Mesodermal cell (in vitro differentiated cells): ENCODE measurements around the gene PPFIA1.

Source experiments
- H3K27ac ChIP-seq: 2 replicates; pipeline ENCODE4 v1.7.0; 2013; ENCODE audit warnings: mild to moderate bottlenecking, low read depth, low read length, moderate library complexity; ENCODE audit not compliant: severe bottlenecking
- H3K36me3 ChIP-seq: 2 replicates; pipeline ENCODE4 v1.7.1; 2013; ENCODE audit warnings: mild to moderate bottlenecking, low read length, moderate library complexity; ENCODE audit not compliant: control insufficient read depth, insufficient read depth
- H3K4me1 ChIP-seq: one replicate; pipeline ENCODE4 v1.7.1; 2013; ENCODE audit warnings: mild to moderate bottlenecking, low read length; ENCODE audit not compliant: insufficient read depth, control insufficient read depth, poor library complexity, severe bottlenecking
- H3K4me3 ChIP-seq: 2 replicates; pipeline ENCODE4 v1.7.0; 2013; ENCODE audit warnings: low read length, control low read depth, mild to moderate bottlenecking; ENCODE audit not compliant: insufficient read depth, poor library complexity, severe bottlenecking; ENCODE audit errors: extremely low read depth
- H3K9me3 ChIP-seq: 2 replicates; pipeline ENCODE4 v1.7.1; 2013; ENCODE audit warnings: mild to moderate bottlenecking, low read length, moderate library complexity; ENCODE audit not compliant: control insufficient read depth
- WGBS, 2 experiments: methylation state at CpG; one replicate each; pipeline ENCODE4 v1.1.5; 2013; ENCODE audit warnings: missing lambda C conversion rate in 2 of 2; ENCODE audit not compliant: insufficient coverage in 2 of 2; 5-methylcytosine and 5-hydroxymethylcytosine counted together

Gene PPFIA1

DNA sequence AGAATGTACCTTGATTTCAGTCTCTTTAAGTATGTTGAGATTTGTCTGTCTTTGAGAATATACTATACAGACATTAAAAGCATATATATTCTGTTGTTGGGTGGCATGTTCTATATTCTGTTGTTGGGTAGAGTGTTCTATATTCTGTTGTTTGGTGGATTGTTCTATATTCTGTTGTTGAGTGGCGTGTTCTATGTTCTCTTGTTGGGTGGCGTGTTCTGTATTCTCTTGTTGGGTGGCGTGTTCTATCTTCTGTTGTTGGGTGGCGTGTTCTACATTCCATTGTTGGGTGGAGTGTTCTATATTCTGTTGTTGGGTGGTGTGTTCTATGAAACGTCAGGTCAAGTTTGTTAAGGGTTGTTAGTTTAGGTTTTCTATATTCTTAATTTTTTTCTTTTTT, 100.8 kb downstream of the PPFIA1 start:
- H3K36me3 ChIP-seq: peaks cover 61% of the 10 kb centered on the region
- H3K27ac ChIP-seq: no peak overlapping the region
- 84 to 93% methylated on average over 4 of the region's 5 CpGs for WGBS, 2 experiments
- no peaks in the 10 kb centered on the region for H3K9me3 ChIP-seq
- H3K4me3 ChIP-seq: no peak overlapping the region
- no peaks in the 10 kb centered on the region for H3K4me1 ChIP-seq

DNA sequence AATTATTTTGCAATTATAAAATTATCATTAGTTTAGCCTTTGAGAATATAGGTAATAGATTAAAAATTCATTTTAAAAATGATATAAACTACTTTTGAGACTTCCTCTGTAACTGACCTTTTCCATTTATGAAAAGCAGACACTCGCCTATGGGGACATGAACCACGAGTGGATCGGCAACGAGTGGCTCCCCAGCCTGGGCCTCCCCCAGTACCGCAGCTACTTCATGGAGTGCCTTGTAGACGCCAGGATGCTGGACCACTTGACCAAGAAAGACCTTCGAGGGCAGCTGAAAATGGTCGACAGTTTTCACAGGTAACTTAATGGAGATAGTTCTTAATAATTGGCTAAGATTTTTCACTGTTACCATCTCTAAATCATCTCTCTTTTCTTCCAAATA, 101.6 kb downstream of the PPFIA1 start:
- no peaks in the 10 kb centered on the region for H3K9me3 ChIP-seq
- 95 to 96% methylated on average over 5 to 6 of the region's 8 CpGs for WGBS, 2 experiments

GRCh38 chr11:70376621-70377020, 106.1 kb downstream of the PPFIA1 start:
- Histone ChIP-seq H3K4me1 (peaks cover 3% of the 10 kb centered on the region), H3K4me3 (no peak overlapping the region), H3K9me3 (no peaks in the 10 kb centered on the region), H3K36me3 (peaks cover 93% of the 10 kb centered on the region), H3K27ac (no peak overlapping the region)
- WGBS, 2 experiments: 80 to 90% methylated on average over 3 to 7 of the region's 12 CpGs

More for the DNA sequence above, 101.6 kb downstream of the PPFIA1 start:
- Histone ChIP-seq H3K4me3 (no peak overlapping the region), H3K36me3 (peaks cover 66% of the 10 kb centered on the region), H3K27ac (no peak overlapping the region), H3K4me1 (no peaks in the 10 kb centered on the region)

- peaks cover 90% of the 10 kb centered on the region for H3K36me3 ChIP-seq
- no peaks in the 10 kb centered on the region for H3K9me3 ChIP-seq
- no peak overlapping the region for H3K4me3 ChIP-seq
- H3K27ac ChIP-seq: no peak overlapping the region
- peaks cover 12% of the 10 kb centered on the region for H3K4me1 ChIP-seq
- WGBS, 2 experiments: 100% methylated on average over 6 to 7 of the region's 8 CpGs
Observed at GRCh38 chr11:70377645-70378044, 107.2 kb downstream of the PPFIA1 start.

GRCh38 chr11:70378506-70379134, 108.1 kb downstream of the PPFIA1 start:
- 89 to 90% methylated on average over 7 to 8 of the region's 9 CpGs for WGBS, 2 experiments
- no peaks in the 10 kb centered on the region for H3K9me3 ChIP-seq
- peaks cover 87% of the 10 kb centered on the region for H3K36me3 ChIP-seq
- H3K4me3 ChIP-seq: no peak overlapping the region
- peaks cover 13% of the 10 kb centered on the region for H3K4me1 ChIP-seq
- no peak overlapping the region for H3K27ac ChIP-seq

GRCh38 chr11:70381350-70381749, 110.9 kb downstream of the PPFIA1 start:
- H3K27ac ChIP-seq: no peak overlapping the region
- peaks cover 13% of the 10 kb centered on the region for H3K4me1 ChIP-seq
- no peaks in the 10 kb centered on the region for H3K9me3 ChIP-seq
- WGBS, 2 experiments: 96 to 100% methylated on average over 2 to 6 of the region's 8 CpGs
- peaks cover 87% of the 10 kb centered on the region for H3K36me3 ChIP-seq
- H3K4me3 ChIP-seq: no peak overlapping the region

DNA sequence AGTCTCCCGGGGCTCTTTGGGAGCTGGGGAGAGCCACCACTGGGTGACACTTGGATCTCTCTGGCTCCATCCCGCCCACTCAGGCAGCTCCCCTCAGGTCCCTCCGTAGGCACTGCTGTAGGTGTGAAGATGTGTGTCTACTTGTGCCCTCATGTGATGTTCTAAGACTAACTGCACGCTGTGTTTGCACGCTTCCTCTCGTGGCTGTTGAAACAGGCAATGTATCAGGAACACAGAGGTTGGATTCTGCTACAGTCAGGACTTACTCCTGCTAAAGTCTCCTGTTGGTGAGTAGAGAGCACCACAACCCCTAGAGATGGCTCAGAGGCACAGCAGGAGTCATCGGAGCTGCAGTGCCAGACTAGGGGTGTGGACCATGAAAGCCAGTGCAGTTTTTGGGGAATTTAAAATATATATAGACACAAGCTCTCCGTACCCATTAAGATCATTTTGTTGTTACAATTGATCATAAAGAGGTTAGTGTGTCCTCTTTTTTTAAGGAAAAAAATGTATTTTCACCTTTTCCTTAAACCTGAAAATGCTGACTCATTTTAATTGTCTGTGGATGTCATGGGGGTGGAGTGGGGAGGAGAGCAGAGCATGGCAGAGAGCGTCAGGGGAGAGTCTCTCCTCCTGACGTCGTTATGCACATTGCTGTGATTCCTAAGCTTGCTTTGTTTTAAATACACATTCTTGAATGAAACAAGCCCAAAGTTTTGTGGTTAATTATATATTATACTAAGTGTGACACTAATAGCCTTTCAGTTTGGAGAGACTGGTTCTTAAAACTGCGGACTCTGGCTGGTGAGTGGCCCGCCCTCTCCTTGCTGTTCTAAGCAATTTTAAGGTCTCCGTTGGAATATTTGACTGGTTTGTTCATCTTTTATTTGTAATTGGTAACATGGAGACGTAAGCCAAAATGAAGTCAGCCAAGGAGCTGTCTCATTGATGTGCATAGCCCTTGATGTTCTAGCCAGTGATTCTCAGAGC, 111.7 kb downstream of the PPFIA1 start:
- Histone ChIP-seq H3K27ac (peak overlapping the region; percentile 59), H3K36me3 (peaks cover 80% of the 10 kb centered on the region), H3K4me3 (no peak overlapping the region), H3K9me3 (no peaks in the 10 kb centered on the region), H3K4me1 (peaks cover 13% of the 10 kb centered on the region)
- WGBS, 2 experiments: 82 to 88% methylated on average over 9 of the region's 15 CpGs

GRCh38 chr11:70383664-70384565, 113.4 kb downstream of the PPFIA1 start:
- Histone ChIP-seq H3K4me1 (peaks cover 13% of the 10 kb centered on the region), H3K27ac (no peak overlapping the region), H3K9me3 (no peaks in the 10 kb centered on the region), H3K36me3 (peaks cover 68% of the 10 kb centered on the region), H3K4me3 (no peak overlapping the region)
- WGBS, 2 experiments: 87 to 100% methylated on average over 7 to 8 of the region's 11 CpGs

- WGBS, 2 experiments: 91 to 93% methylated on average over 15 to 16 of the region's 18 CpGs
- peak overlapping the region; percentile 5 for H3K27ac ChIP-seq
Observed at GRCh38 chr11:70384566-70385152, 114.2 kb downstream of the PPFIA1 start.

GRCh38 chr11:70387564-70387963, 117.1 kb downstream of the PPFIA1 start:
- Histone ChIP-seq H3K4me3 (no peak overlapping the region), H3K9me3 (no peaks in the 10 kb centered on the region), H3K27ac (no peak overlapping the region), H3K36me3 (peaks cover 49% of the 10 kb centered on the region), H3K4me1 (peaks cover 5% of the 10 kb centered on the region)
- WGBS, 2 experiments: no CpG with 5 or more reads among the region's 4 CpGs

More at GRCh38 chr11:70384566-70385152, 114.2 kb downstream of the PPFIA1 start:
- Histone ChIP-seq H3K36me3 (peaks cover 61% of the 10 kb centered on the region), H3K4me3 (no peak overlapping the region), H3K4me1 (peaks cover 13% of the 10 kb centered on the region), H3K9me3 (no peaks in the 10 kb centered on the region)
